ENCODE data around the gene TYW3.

TYW3 gene

GRCh38 chr1:74732960-74733603 lies at the start of gene TYW3, which contains the start of gene CRYZ:
Gene TYW3 (plus strand): TSS chr1:74733152. CDS start chr1:74733245, 93 bp downstream.
Gene CRYZ (minus strand): TSS chr1:74733050. CDS start chr1:74724821, 8,229 bp downstream.
- DNase-seq (ENCODE audit: low spot score), result peak; percentile 92

- no peak for DNase-seq (ENCODE audit: low spot score)
Observed at GRCh38 chr1:74683656-74684055, 49.3 kb upstream of the TYW3 start.

- no peak for DNase-seq (ENCODE audit: low spot score)
Observed at GRCh38 chr1:74684301-74684700, 48.7 kb upstream of the TYW3 start.

- DNase-seq (ENCODE audit: low spot score), result no peak
Observed at GRCh38 chr1:74686928-74687327, 46.0 kb upstream of the TYW3 start.

GRCh38 chr1:74689621-74690363 lies 43.2 kb upstream of the TYW3 start:
- DNase-seq (ENCODE audit: low spot score), result peak; percentile 61

- no peak for DNase-seq (ENCODE audit: low spot score)
Observed at GRCh38 chr1:74690364-74690696, 42.6 kb upstream of the TYW3 start.

- no peak for DNase-seq (ENCODE audit: low spot score)
Observed at GRCh38 chr1:74690909-74691308, 42.0 kb upstream of the TYW3 start.

- DNase-seq (ENCODE audit: low spot score), result no peak
Observed at GRCh38 chr1:74693473-74693872, 39.5 kb upstream of the TYW3 start.

GRCh38 chr1:74697832-74698231 lies 35.1 kb upstream of the TYW3 start:
- DNase-seq (ENCODE audit: low spot score), result no peak

- no peak for DNase-seq (ENCODE audit: low spot score)
Observed at GRCh38 chr1:74699331-74699730, 33.6 kb upstream of the TYW3 start.

GRCh38 chr1:74703386-74704182 lies 29.4 kb upstream of the TYW3 start:
- DNase-seq (ENCODE audit: low spot score), result no peak

GRCh38 chr1:74712881-74713280 lies 20.1 kb upstream of the TYW3 start:
- DNase-seq (ENCODE audit: low spot score), result no peak

- DNase-seq (ENCODE audit: low spot score), result no peak
Observed at GRCh38 chr1:74713849-74714248, 19.1 kb upstream of the TYW3 start.

GRCh38 chr1:74714429-74715235 lies 18.3 kb upstream of the TYW3 start:
- no peak for DNase-seq (ENCODE audit: low spot score)

GRCh38 chr1:74715236-74715502 lies 17.8 kb upstream of the TYW3 start:
- no peak for DNase-seq (ENCODE audit: low spot score)

- no peak for DNase-seq (ENCODE audit: low spot score)
Observed at GRCh38 chr1:74715806-74716205, 17.1 kb upstream of the TYW3 start.

- DNase-seq (ENCODE audit: low spot score), result no peak
Observed at GRCh38 chr1:74716822-74717221, 16.1 kb upstream of the TYW3 start.

GRCh38 chr1:74717626-74718025 lies 15.3 kb upstream of the TYW3 start:
- no peak for DNase-seq (ENCODE audit: low spot score)

- no peak for DNase-seq (ENCODE audit: low spot score)
Observed at GRCh38 chr1:74726063-74726462, 6.9 kb upstream of the TYW3 start.

- no peak for DNase-seq (ENCODE audit: low spot score)
Observed at GRCh38 chr1:74728736-74729135, 4.2 kb upstream of the TYW3 start.

GRCh38 chr1:74729741-74730478 lies 3.0 kb upstream of the TYW3 start:
- DNase-seq (ENCODE audit: low spot score), result no peak

All from CD4-positive, alpha-beta T cell treated with Interleukin-2 at 100 ng/mL for 4 hours (primary cell).